HUES64 (cell line): ENCODE data around the gene SLC22A14.

Source experiments
- H3K27ac ChIP-seq: 2 replicates; pipeline ENCODE4 v1.7.0; 2013; ENCODE audit warnings: low read depth, low read length, inconsistent platforms
- H3K27me3 ChIP-seq: 2 replicates; pipeline ENCODE4 v1.6.1; 2013; ENCODE audit warnings: mild to moderate bottlenecking, low read length; ENCODE audit not compliant: insufficient read depth
- H3K36me3 ChIP-seq: 2 replicates; pipeline ENCODE4 v1.6.1; 2013; ENCODE audit warnings: mild to moderate bottlenecking, low read length; ENCODE audit not compliant: insufficient read depth
- H3K4me1 ChIP-seq: 2 replicates; pipeline ENCODE4 v1.6.1; 2013; ENCODE audit warnings: mild to moderate bottlenecking, low read length, moderate library complexity; ENCODE audit not compliant: insufficient read depth
- H3K4me3 ChIP-seq: 2 replicates; pipeline ENCODE4 v1.5.1; 2013; ENCODE audit warnings: mild to moderate bottlenecking, low read length, moderate library complexity
- H3K9ac ChIP-seq: 2 replicates; pipeline ENCODE4 v1.6.1; 2013; ENCODE audit warnings: mild to moderate bottlenecking, low read depth, low read length
- H3K9me3 ChIP-seq: 2 replicates; pipeline ENCODE4 v1.6.1; 2013; ENCODE audit warnings: low read depth, low read length; ENCODE audit not compliant: insufficient read depth
- WGBS: fragments of 150-250, 120-280 bp; methylation state at CpG from one replicate; pipeline ENCODE4 v1.1.7; 2013; ENCODE audit warnings: missing lambda C conversion rate; 5-methylcytosine and 5-hydroxymethylcytosine counted together

The SLC22A14 gene

GRCh38 chr3:38270606-38271005 lies 11.5 kb upstream of the SLC22A14 start:
- H3K4me1 ChIP-seq, result peaks cover 4% of the 10 kb centered on the region; the same call in 1 of the 2 replicates
- 93% methylated on average over 3 of the region's 3 CpGs for WGBS

DNA sequence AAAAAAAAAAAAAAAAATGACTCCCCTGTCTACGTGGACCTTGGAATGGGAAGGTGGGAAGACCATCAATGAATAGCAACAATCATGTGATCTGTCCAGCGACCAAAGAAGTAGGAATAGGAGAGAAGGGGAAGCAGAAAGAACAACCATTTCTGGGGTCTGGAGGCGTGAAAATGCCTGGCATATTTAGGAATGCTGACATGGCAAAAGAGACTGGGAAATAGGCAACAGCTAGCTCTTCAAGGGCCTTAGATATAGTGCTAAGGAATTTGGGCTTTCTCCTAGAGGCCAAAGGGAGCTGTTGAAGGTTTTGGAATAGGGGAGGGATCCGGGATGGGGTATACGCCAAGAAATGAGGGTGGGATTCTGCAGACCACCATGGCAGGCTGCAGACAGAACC lies 10.5 kb upstream of the SLC22A14 start:
- H3K4me1 ChIP-seq, result peaks cover 4% of the 10 kb centered on the region; the same call in 1 of the 2 replicates
- 96% methylated on average over 5 of the region's 5 CpGs for WGBS

More at GRCh38 chr3:38270606-38271005, 11.5 kb upstream of the SLC22A14 start:
- no peak overlapping the region for H3K9ac ChIP-seq
- H3K27ac ChIP-seq, result no peak overlapping the region
- no peaks in the 10 kb centered on the region for H3K9me3 ChIP-seq
- no peaks in the 10 kb centered on the region for H3K36me3 ChIP-seq
- H3K27me3 ChIP-seq, result no peaks in the 10 kb centered on the region
- H3K4me3 ChIP-seq, result no peak overlapping the region

GRCh38 chr3:38274864-38275649 lies 7.0 kb upstream of the SLC22A14 start:
- no peak overlapping the region for H3K9ac ChIP-seq
- WGBS, result 94% methylated on average over 21 of the region's 21 CpGs
- no peak overlapping the region for H3K27ac ChIP-seq
- H3K9me3 ChIP-seq, result no peaks in the 10 kb centered on the region
- H3K4me3 ChIP-seq, result no peak overlapping the region
- no peaks in the 10 kb centered on the region for H3K36me3 ChIP-seq
- no peaks in the 10 kb centered on the region for H3K27me3 ChIP-seq
- H3K4me1 ChIP-seq, result no peaks in the 10 kb centered on the region

More for the DNA sequence above, 10.5 kb upstream of the SLC22A14 start:
- no peaks in the 10 kb centered on the region for H3K27me3 ChIP-seq
- no peaks in the 10 kb centered on the region for H3K9me3 ChIP-seq
- H3K36me3 ChIP-seq, result no peaks in the 10 kb centered on the region
- no peak overlapping the region for H3K27ac ChIP-seq
- no peak overlapping the region for H3K4me3 ChIP-seq
- H3K9ac ChIP-seq, result no peak overlapping the region

GRCh38 chr3:38275658-38276057 lies 6.4 kb upstream of the SLC22A14 start:
- no peak overlapping the region for H3K27ac ChIP-seq
- 91% methylated on average over 8 of the region's 8 CpGs for WGBS
- no peaks in the 10 kb centered on the region for H3K36me3 ChIP-seq

GRCh38 chr3:38276081-38276916 lies 5.8 kb upstream of the SLC22A14 start:
- H3K9me3 ChIP-seq, result no peaks in the 10 kb centered on the region
- no peak overlapping the region for H3K27ac ChIP-seq
- H3K4me1 ChIP-seq, result no peaks in the 10 kb centered on the region
- H3K9ac ChIP-seq, result no peak overlapping the region
- H3K4me3 ChIP-seq, result no peak overlapping the region
- WGBS, result 93% methylated on average over 13 of the region's 13 CpGs
- no peaks in the 10 kb centered on the region for H3K27me3 ChIP-seq
- H3K36me3 ChIP-seq, result no peaks in the 10 kb centered on the region

More at GRCh38 chr3:38275658-38276057, 6.4 kb upstream of the SLC22A14 start:
- Histone ChIP-seq H3K4me1 (no peaks in the 10 kb centered on the region), H3K4me3 (no peak overlapping the region), H3K9me3 (no peaks in the 10 kb centered on the region), H3K27me3 (no peaks in the 10 kb centered on the region), H3K9ac (no peak overlapping the region)

DNA sequence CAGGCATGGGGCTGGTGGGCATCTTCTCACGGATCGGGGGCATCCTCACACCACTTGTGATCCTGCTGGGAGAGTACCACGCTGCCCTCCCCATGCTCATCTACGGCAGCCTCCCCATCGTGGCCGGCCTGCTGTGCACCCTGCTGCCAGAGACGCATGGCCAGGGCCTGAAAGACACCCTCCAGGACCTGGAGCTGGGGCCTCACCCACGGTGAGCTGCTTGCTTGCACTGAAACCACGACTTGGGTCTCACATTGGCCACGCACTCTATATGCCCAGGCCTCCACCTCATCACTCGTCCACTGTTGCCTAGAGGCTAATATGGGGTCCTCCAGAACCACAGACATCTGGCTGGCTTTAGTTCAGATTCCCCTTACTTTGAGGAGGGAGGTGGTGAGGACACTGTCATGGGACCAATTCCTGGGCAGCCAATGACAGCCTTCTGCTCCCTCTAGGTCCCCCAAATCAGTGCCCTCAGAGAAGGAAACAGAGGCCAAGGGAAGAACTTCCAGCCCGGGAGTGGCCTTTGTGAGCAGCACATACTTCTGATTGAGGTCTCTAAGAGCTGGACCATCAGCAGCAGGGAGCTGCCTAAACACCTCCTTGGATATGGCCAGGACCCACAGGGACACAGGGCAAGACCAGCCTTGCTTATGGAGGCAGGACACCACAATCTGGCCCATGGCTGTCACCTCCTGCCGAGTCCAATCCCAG lies 5.0 kb upstream of the SLC22A14 start:
- 95% methylated on average over 13 of the region's 13 CpGs for WGBS
- no peak overlapping the region for H3K9ac ChIP-seq
- H3K4me1 ChIP-seq, result no peaks in the 10 kb centered on the region
- no peak overlapping the region for H3K4me3 ChIP-seq
- H3K27me3 ChIP-seq, result no peaks in the 10 kb centered on the region
- no peaks in the 10 kb centered on the region for H3K9me3 ChIP-seq
- H3K36me3 ChIP-seq, result no peaks in the 10 kb centered on the region
- H3K27ac ChIP-seq, result no peak overlapping the region

GRCh38 chr3:38278841-38279240 lies 3.3 kb upstream of the SLC22A14 start:
- no peaks in the 10 kb centered on the region for H3K36me3 ChIP-seq
- no peak overlapping the region for H3K9ac ChIP-seq
- no peak overlapping the region for H3K4me3 ChIP-seq
- H3K4me1 ChIP-seq, result no peaks in the 10 kb centered on the region
- H3K9me3 ChIP-seq, result no peaks in the 10 kb centered on the region
- H3K27ac ChIP-seq, result no peak overlapping the region
- no peaks in the 10 kb centered on the region for H3K27me3 ChIP-seq
- 88% methylated on average over 5 of the region's 5 CpGs for WGBS

GRCh38 chr3:38283810-38284755 lies 2.0 kb downstream of the SLC22A14 start:
- Histone ChIP-seq H3K9ac (no peak overlapping the region), H3K36me3 (no peaks in the 10 kb centered on the region), H3K27ac (no peak overlapping the region), H3K9me3 (no peaks in the 10 kb centered on the region), H3K27me3 (no peaks in the 10 kb centered on the region), H3K4me3 (no peak overlapping the region), H3K4me1 (no peaks in the 10 kb centered on the region)
- 93% methylated on average over 16 of the region's 16 CpGs for WGBS

- H3K27ac ChIP-seq, result no peak overlapping the region
Observed at GRCh38 chr3:38284756-38285150, 2.7 kb downstream of the SLC22A14 start.

More at GRCh38 chr3:38284756-38285150, 2.7 kb downstream of the SLC22A14 start:
- Histone ChIP-seq H3K27me3 (no peaks in the 10 kb centered on the region), H3K36me3 (no peaks in the 10 kb centered on the region), H3K4me3 (no peak overlapping the region), H3K9ac (no peak overlapping the region), H3K4me1 (no peaks in the 10 kb centered on the region), H3K9me3 (no peaks in the 10 kb centered on the region)
- 98% methylated on average over 5 of the region's 6 CpGs for WGBS
